ENCODE measurements around the gene TRAFD1. TPM values are rescaled to one million over a fixed set of nuclear protein-coding genes. Genes with fewer than 3 reads are reported as not detected.
A peak's percentile ranks its signal among the peaks of the same experiment; 100 is the strongest.

Gene TRAFD1
- total RNA-seq, 2 experiments from 2014 or later, result 14.3 to 19.4 TPM

DNA sequence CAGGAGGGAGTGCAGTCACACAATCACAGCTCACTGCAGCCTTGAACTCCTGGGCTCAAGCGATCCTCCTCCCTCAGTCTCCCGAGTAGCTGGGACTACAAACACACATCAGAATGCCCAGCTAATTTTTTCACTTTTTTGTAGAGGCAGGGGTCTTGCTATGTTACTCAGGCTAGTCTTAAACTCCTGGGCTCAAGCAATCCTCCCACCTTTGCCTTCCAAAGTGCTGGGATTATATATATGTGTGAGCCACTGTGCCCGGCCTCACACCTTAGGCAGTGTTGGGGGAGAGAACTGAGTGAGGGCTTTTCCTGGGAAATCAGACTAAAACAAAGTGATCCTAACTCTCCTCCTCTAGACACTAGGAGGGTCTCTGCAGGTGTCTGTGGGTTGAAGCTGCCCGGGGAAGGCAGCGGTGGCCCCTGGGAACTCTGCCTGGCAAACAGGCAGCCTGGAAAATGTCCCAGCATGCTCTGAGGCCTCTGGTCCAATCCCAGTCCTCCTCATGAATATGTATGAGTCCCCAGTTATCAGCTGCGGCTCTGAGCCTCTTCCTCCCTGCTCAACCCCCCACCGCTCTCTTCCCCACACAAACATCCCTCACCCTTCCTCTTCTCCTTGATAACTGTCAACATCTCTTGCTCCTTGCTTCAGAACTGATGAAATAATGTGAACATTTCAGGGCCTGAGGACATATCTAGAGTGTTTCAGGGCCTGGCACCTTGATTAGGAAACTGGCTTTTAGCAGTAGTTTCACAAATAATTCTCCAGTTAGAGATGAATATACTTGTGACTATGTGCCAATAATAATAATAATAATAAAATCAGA is 8.9 kb upstream of the TRAFD1 start:
- H3K4me1 ChIP-seq (ENCODE audit: insufficient read depth, low read length, poor library complexity, severe bottlenecking), result peaks cover 11% of the 10 kb centered on the region
- intact Hi-C loops (cut with micrococcal nuclease; ENCODE audit: unreplicated experiment), result no loop called here
- POLR2A ChIA-PET, result interaction anchor here (0.6 to 1.7 kb wide), 4 partner anchors 9 to 61 kb away, joined by 3 to 5 read pairs (median 4); no protein-coding TSS in a partner anchor
- no TSS peak for BruUV-seq (replicated peaks)
- no peaks in the 10 kb centered on the region for H3K36me3 ChIP-seq (ENCODE audit: insufficient read depth, low read length)
- no peak overlapping the region for H3K27ac ChIP-seq (ENCODE audit: low read depth, low read length, poor library complexity, severe bottlenecking)
- H2AFZ ChIP-seq (ENCODE audit: low read length), result peak overlapping the region; percentile 81
- no peaks in the 10 kb centered on the region for H4K20me1 ChIP-seq (ENCODE audit: insufficient read depth, low read length)
- no peaks in the 10 kb centered on the region for H3K9me3 ChIP-seq (ENCODE audit: low read length)
- no peaks in the 10 kb centered on the region for H3K9me2 ChIP-seq (ENCODE audit: insufficient read depth, low read length)
- H3K4me3 ChIP-seq (ENCODE audit: low read depth, low read length, poor library complexity, severe bottlenecking), result no peak overlapping the region
- TF ChIP-seq EZH2phosphoT487 (IDR thresholded peaks at IDR 0.05; ENCODE audit: borderline replicate concordance, low read depth, low read length), result no peak
- TF ChIP-seq, protein P1, sequence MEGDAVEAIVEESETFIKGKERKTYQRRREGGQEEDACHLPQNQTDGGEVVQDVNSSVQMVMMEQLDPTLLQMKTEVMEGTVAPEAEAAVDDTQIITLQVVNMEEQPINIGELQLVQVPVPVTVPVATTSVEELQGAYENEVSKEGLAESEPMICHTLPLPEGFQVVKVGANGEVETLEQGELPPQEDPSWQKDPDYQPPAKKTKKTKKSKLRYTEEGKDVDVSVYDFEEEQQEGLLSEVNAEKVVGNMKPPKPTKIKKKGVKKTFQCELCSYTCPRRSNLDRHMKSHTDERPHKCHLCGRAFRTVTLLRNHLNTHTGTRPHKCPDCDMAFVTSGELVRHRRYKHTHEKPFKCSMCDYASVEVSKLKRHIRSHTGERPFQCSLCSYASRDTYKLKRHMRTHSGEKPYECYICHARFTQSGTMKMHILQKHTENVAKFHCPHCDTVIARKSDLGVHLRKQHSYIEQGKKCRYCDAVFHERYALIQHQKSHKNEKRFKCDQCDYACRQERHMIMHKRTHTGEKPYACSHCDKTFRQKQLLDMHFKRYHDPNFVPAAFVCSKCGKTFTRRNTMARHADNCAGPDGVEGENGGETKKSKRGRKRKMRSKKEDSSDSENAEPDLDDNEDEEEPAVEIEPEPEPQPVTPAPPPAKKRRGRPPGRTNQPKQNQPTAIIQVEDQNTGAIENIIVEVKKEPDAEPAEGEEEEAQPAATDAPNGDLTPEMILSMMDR (conservative IDR thresholded peaks at IDR 0.05; ENCODE audit: low read length), result no peak
- H3K79me2 ChIP-seq (ENCODE audit: insufficient read depth, low read depth, low read length), result no peaks in the 10 kb centered on the region
- H3K4me2 ChIP-seq (ENCODE audit: low read length), result peak overlapping the region; percentile 46
- CTCF ChIA-PET (ENCODE audit: unreplicated experiment), result no interaction called here
- peak; percentile 75 for DNase-seq (ENCODE audit: low spot score)

DNA sequence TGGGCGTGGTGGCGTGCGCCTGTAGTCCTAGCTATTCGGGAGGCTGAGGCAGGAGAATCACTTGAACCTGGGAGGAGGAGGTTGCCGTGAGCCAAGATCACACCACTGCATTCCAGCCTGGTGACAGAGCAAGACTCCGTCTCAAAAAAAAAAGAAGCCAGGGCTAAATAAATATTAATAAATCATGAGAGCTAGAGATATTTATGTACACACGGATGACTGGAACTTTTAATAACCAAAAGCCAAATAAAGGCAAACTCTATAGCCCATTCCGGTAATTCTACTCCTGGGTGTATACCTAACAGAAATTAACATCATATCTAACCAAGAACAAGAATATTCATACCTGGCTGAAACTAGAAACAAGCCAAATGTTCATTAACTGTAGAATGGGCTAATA is 7.7 kb upstream of the TRAFD1 start:
- H2AFZ ChIP-seq (ENCODE audit: low read length), result no peak overlapping the region
- ChIA-PET CTCF (ENCODE audit: unreplicated experiment) (no interaction called here), POLR2A (interaction anchor here (1.7 kb wide), 1 partner anchor 8 kb away, joined by 4 read pairs; no protein-coding TSS in a partner anchor)
- H3K4me2 ChIP-seq (ENCODE audit: low read length), result no peak overlapping the region
- H3K9me2 ChIP-seq (ENCODE audit: insufficient read depth, low read length), result no peaks in the 10 kb centered on the region
- DNase-seq (ENCODE audit: low spot score), result no peak
- H3K9me3 ChIP-seq (ENCODE audit: low read length), result no peaks in the 10 kb centered on the region
- no peaks in the 10 kb centered on the region for H3K36me3 ChIP-seq (ENCODE audit: insufficient read depth, low read length)
- no peak overlapping the region for H3K4me3 ChIP-seq (ENCODE audit: low read depth, low read length, poor library complexity, severe bottlenecking)
- H4K20me1 ChIP-seq (ENCODE audit: insufficient read depth, low read length), result no peaks in the 10 kb centered on the region
- H3K79me2 ChIP-seq (ENCODE audit: insufficient read depth, low read depth, low read length), result no peaks in the 10 kb centered on the region
- BruUV-seq (replicated peaks), result no TSS peak
- no peak for TF ChIP-seq EZH2phosphoT487 (IDR thresholded peaks at IDR 0.05; ENCODE audit: borderline replicate concordance, low read depth, low read length)
- TF ChIP-seq, protein P1 (conservative IDR thresholded peaks at IDR 0.05; ENCODE audit: low read length), result no peak
- H3K4me1 ChIP-seq (ENCODE audit: insufficient read depth, low read length, poor library complexity, severe bottlenecking), result peaks cover 11% of the 10 kb centered on the region
- intact Hi-C loops (cut with micrococcal nuclease; ENCODE audit: unreplicated experiment), result no loop called here
- H3K27ac ChIP-seq (ENCODE audit: low read depth, low read length, poor library complexity, severe bottlenecking), result no peak overlapping the region
